Neuronal stem cell (in vitro differentiated cells): ENCODE data around the gene TRERF1.
"Not testable (repeated sequence)": the region's sequence is repeated elsewhere in the genome, so short reads cannot be mapped to it uniquely, and the experiment has no call there.

Experiments used
- DNase-seq: peaks from one replicate; pipeline ENCODE4 v3.0.0-alpha.2; 2013; ENCODE audit warnings: low spot score
- H2AFZ ChIP-seq: one replicate; pipeline ENCODE4 v1.6.1; 2013; ENCODE audit warnings: mild to moderate bottlenecking, low read length, inconsistent platforms
- H2AK5ac ChIP-seq: 2 replicates; pipeline ENCODE4 v1.6.1; 2013; ENCODE audit warnings: low read depth, mild to moderate bottlenecking, inconsistent platforms, low read length, moderate library complexity, mixed read lengths
- H2BK120ac ChIP-seq: 2 replicates; pipeline ENCODE4 v1.6.1; 2013; ENCODE audit warnings: low read depth, mild to moderate bottlenecking, inconsistent platforms, low read length, moderate library complexity, mixed read lengths
- H2BK12ac ChIP-seq: one replicate; pipeline ENCODE4 v1.6.1; 2013; ENCODE audit warnings: low read length, inconsistent platforms
- H2BK15ac ChIP-seq: 2 replicates; pipeline ENCODE4 v1.6.1; 2013; ENCODE audit warnings: mild to moderate bottlenecking, low read length, inconsistent platforms, mixed read lengths
- H2BK5ac ChIP-seq: one replicate; pipeline ENCODE4 v1.6.1; 2013; ENCODE audit warnings: inconsistent platforms, mild to moderate bottlenecking, low read length, moderate library complexity
- H3K14ac ChIP-seq: one replicate; pipeline ENCODE4 v1.6.1; 2013; ENCODE audit warnings: low read length, inconsistent platforms
- H3K18ac ChIP-seq: 2 replicates; pipeline ENCODE4 v1.6.1; 2013; ENCODE audit warnings: low read length, inconsistent platforms
- H3K23ac ChIP-seq: 2 replicates; pipeline ENCODE4 v1.6.1; 2013; ENCODE audit warnings: low read depth, mild to moderate bottlenecking, mixed read lengths, low read length, inconsistent platforms; ENCODE audit not compliant: poor library complexity
- H3K27ac ChIP-seq: replicated peaks from 3 replicates; pipeline ENCODE4 v1.5.1; 2013; ENCODE audit warnings: low read length, inconsistent platforms
- H3K27me3 ChIP-seq, 3 experiments: 2 replicates each; pipeline ENCODE4 v1.6.1; 2013; ENCODE audit warnings: low read length in 3 of 3, mild to moderate bottlenecking in 2 of 3, inconsistent platforms in 1 of 3, low read depth in 1 of 3, mixed read lengths in 1 of 3, moderate library complexity in 1 of 3; ENCODE audit not compliant: control insufficient read depth in 3 of 3, insufficient read depth in 3 of 3
- H3K36me3 ChIP-seq, 2 donors: replicated peaks in 1 of 2; 2 replicates each; pipeline ENCODE4 v1.6.1; 2013; ENCODE audit warnings: low read length in 2 of 2; ENCODE audit not compliant: control insufficient read depth in 2 of 2, insufficient read depth in 2 of 2
- H3K4ac ChIP-seq: 2 replicates; pipeline ENCODE4 v1.6.1; 2013; ENCODE audit warnings: inconsistent platforms, mild to moderate bottlenecking, low read length, moderate library complexity
- H3K4me1 ChIP-seq, 2 donors: 1 replicate in 1 of 2; 2 replicates in 1 of 2; pipeline ENCODE4 v1.6.1; 2013; ENCODE audit warnings: low read length in 2 of 2, low read depth in 1 of 2; ENCODE audit not compliant: control insufficient read depth in 2 of 2, insufficient read depth in 1 of 2
- H3K4me2 ChIP-seq: one replicate; pipeline ENCODE4 v1.6.1; 2013; ENCODE audit warnings: mild to moderate bottlenecking, low read length, inconsistent platforms; ENCODE audit not compliant: insufficient read depth, poor library complexity, severe bottlenecking
- H3K4me3 ChIP-seq, 2 donors: 2 replicates each; pipeline ENCODE4 v1.5.1; 2013; ENCODE audit warnings: low read length in 2 of 2, mild to moderate bottlenecking in 2 of 2, inconsistent platforms in 1 of 2, moderate library complexity in 1 of 2
- H3K79me1 ChIP-seq: one replicate; pipeline ENCODE4 v1.6.1; 2013; ENCODE audit warnings: low read depth, mild to moderate bottlenecking, inconsistent platforms, low read length, moderate library complexity
- H3K9ac ChIP-seq: one replicate; pipeline ENCODE4 v1.6.1; 2013; ENCODE audit warnings: mild to moderate bottlenecking, low read depth, low read length, inconsistent platforms; ENCODE audit not compliant: poor library complexity
- H3K9me3 ChIP-seq, 2 donors: replicated peaks in 1 of 2; 2 replicates each; pipeline versions ENCODE3 to v1.6.1; 2013; ENCODE audit warnings: low read length in 2 of 2, mild to moderate bottlenecking in 2 of 2, inconsistent platforms in 1 of 2, low read depth in 1 of 2, mixed read lengths in 1 of 2, moderate library complexity in 1 of 2; ENCODE audit not compliant: control insufficient read depth in 2 of 2, insufficient read depth in 1 of 2
- H4K8ac ChIP-seq: one replicate; pipeline ENCODE4 v1.6.1; 2013; ENCODE audit warnings: low read depth, mild to moderate bottlenecking, inconsistent platforms, low read length, moderate library complexity
- H4K91ac ChIP-seq: one replicate; pipeline ENCODE4 v1.6.1; 2013; ENCODE audit warnings: low read length, low read depth, mild to moderate bottlenecking, inconsistent platforms; ENCODE audit not compliant: poor library complexity
- WGBS, 2 donors: extraction: QIAGEN DNeasy Blood & Tissue Kit; methylation state at CpG; one replicate each; pipeline ENCODE4 v1.1.7; 2013; ENCODE audit warnings: missing lambda C conversion rate in 2 of 2, mixed read lengths in 1 of 2; ENCODE audit not compliant: insufficient read length in 2 of 2, insufficient replicate concordance in 1 of 2; ENCODE audit errors: extremely low coverage in 2 of 2; 5-methylcytosine and 5-hydroxymethylcytosine counted together

TRERF1 gene

GRCh38 chr6:42202131-42202915 is 249.4 kb downstream of the TRERF1 start:
- not testable (repeated sequence) for H2BK12ac ChIP-seq

DNA sequence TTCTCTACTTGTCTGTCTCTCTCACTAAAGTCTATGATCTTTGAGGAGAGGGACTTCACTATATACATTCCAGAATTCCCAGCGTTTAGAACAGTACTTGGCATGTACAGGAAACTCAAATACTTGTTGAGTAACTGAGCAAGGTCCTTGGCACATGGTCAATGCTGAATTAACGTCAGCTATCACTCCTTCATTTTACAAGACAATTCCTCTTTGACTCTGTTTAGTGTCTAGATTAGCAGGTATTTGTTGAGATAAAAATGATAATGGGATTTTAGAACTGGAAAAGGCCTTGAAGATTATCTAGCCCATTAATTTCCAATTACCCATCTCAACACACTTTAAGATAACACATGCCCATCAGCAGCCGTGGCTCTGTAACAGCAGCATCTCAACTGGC is 250.3 kb downstream of the TRERF1 start:
- Histone ChIP-seq H3K9me3 (no peaks in the 10 kb centered on the region), H3K4me2 (no peak overlapping the region), H3K36me3 (peaks cover 2 to 28% of the 10 kb centered on the region in 2 donors), H2BK12ac (no peak overlapping the region), H3K27me3 (no peaks in the 10 kb centered on the region), H2BK15ac (no peak overlapping the region), H3K4me1 (no peaks in the 10 kb centered on the region), H4K8ac (no peak overlapping the region), H3K4ac (no peak overlapping the region), H2AFZ (no peak overlapping the region), H3K4me3 (no peak overlapping the region), H4K91ac (no peak overlapping the region), H2BK120ac (no peak overlapping the region), H3K14ac (no peak overlapping the region), H3K23ac (no peak overlapping the region), H3K18ac (no peak overlapping the region), H3K27ac (no peak overlapping the region), H3K79me1 (no peaks in the 10 kb centered on the region), H3K9ac (no peak overlapping the region), H2AK5ac (no peak overlapping the region), H2BK5ac (no peak overlapping the region)
- WGBS, 2 donors = no CpG with 5 or more reads among the region's 3 CpGs
- no peak for DNase-seq

More at GRCh38 chr6:42202131-42202915, 249.4 kb downstream of the TRERF1 start:
- H3K27ac ChIP-seq, DNase-seq, H4K91ac ChIP-seq, H3K14ac ChIP-seq, H2BK120ac ChIP-seq, H2AK5ac ChIP-seq, H3K79me1 ChIP-seq, H2BK5ac ChIP-seq, H3K4me2 ChIP-seq, H3K4me3 ChIP-seq, H2BK15ac ChIP-seq, H4K8ac ChIP-seq, H3K23ac ChIP-seq, H3K27me3 ChIP-seq, H3K9me3 ChIP-seq, H3K4ac ChIP-seq, H2AFZ ChIP-seq, H3K9ac ChIP-seq, H3K4me1 ChIP-seq, H3K18ac ChIP-seq: not testable (repeated sequence)
- WGBS, 2 donors = no CpG with 5 or more reads among the region's 13 CpGs
- H3K36me3 ChIP-seq = peaks cover 4 to 34% of the 10 kb centered on the region in 2 donors

DNA sequence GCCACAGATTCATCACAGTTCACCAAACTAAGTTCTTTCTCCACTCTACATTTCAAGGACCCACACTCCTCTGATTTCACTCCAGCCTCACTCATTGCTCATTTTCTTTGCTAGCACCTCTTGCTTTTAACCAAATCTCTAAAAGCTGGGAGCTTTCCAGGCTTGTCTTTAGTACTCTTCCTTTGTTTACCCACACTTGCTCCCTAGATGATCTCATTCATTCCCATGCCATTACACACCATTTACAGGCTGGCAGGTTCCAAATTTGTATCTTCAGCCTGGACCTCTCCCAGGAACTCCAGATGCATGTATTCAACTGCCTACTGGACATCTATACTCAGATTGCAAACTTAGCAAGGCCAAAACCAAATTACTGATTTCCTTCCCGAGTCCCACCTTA is 251.7 kb downstream of the TRERF1 start:
- no peak for DNase-seq
- H3K4ac ChIP-seq = no peak overlapping the region
- H3K9ac ChIP-seq = no peak overlapping the region
- no peak overlapping the region for H3K18ac ChIP-seq
- no peak overlapping the region for H3K23ac ChIP-seq
- no peak overlapping the region for H3K4me2 ChIP-seq
- H3K79me1 ChIP-seq = no peaks in the 10 kb centered on the region
- H4K8ac ChIP-seq = no peak overlapping the region
- no peak overlapping the region for H3K4me3 ChIP-seq
- no peak overlapping the region for H4K91ac ChIP-seq
- H3K36me3 ChIP-seq = peaks cover 2 to 19% of the 10 kb centered on the region in 2 donors
- H3K27ac ChIP-seq = no peak overlapping the region
- no peaks in the 10 kb centered on the region for H3K27me3 ChIP-seq
- no peak overlapping the region for H2BK5ac ChIP-seq
- no peak overlapping the region for H3K14ac ChIP-seq
- no CpG with 5 or more reads among the region's 1 CpG for WGBS, 2 donors
- H2AK5ac ChIP-seq = no peak overlapping the region
- no peak overlapping the region for H2BK12ac ChIP-seq
- no peak overlapping the region for H2AFZ ChIP-seq
- no peaks in the 10 kb centered on the region for H3K4me1 ChIP-seq
- H3K9me3 ChIP-seq = no peaks in the 10 kb centered on the region
- H2BK15ac ChIP-seq = no peak overlapping the region
- no peak overlapping the region for H2BK120ac ChIP-seq

DNA sequence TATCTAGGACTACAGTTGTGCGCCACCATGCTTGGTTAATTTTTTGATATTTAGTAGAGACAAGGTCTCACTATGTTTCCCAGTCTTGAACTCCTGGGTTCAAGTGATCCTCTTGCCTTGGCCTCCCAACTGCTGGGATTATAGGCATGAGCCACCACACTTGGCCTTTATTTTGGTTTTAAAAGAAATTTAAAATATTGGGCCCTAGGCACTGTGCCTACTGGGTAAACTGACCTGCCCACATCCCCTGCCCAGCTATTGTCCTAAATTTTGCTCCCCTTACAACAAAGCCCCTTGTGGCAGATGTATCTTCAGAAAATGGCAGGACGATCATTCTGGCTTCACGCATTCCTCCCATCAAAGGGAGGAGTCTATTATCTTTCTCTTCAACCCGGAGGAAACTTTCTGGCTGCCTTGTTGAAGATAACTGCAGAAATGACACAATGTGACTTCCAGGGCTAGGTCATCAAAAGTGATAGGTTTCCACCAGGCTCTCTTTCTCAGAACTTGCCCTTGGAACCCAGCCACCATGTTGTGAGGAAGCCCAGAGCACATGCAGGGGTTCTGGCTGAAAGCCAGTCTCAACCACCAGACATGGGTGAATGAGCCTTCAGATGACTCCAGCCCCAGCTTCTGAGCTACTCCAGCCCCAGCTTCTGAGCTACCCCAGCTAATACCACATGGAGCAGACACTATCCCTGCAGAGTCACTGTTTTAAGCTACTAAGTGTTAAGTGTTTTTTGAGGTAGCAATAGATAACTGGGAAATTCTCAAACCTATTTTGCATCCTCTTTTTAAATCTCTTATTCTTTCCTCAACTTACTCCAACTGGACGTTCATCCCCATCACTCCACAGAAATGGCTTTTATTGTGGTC is 252.4 kb downstream of the TRERF1 start:
- H2BK5ac ChIP-seq = no peak overlapping the region
- no peak overlapping the region for H2BK12ac ChIP-seq
- H3K36me3 ChIP-seq = peaks cover 2 to 13% of the 10 kb centered on the region in 2 donors
- no peaks in the 10 kb centered on the region for H3K4me1 ChIP-seq
- DNase-seq = no peak
- no peak overlapping the region for H3K4ac ChIP-seq
- H3K4me3 ChIP-seq = no peak overlapping the region
- no CpG with 5 or more reads among the region's 5 CpGs for WGBS, 2 donors
- H3K4me2 ChIP-seq = no peak overlapping the region
- no peak overlapping the region for H3K9ac ChIP-seq
- H3K18ac ChIP-seq = no peak overlapping the region
- H3K79me1 ChIP-seq = no peaks in the 10 kb centered on the region
- no peak overlapping the region for H2BK15ac ChIP-seq
- H4K8ac ChIP-seq = no peak overlapping the region
- H3K27ac ChIP-seq = no peak overlapping the region
- no peaks in the 10 kb centered on the region for H3K27me3 ChIP-seq
- H3K9me3 ChIP-seq = no peaks in the 10 kb centered on the region
- H2AK5ac ChIP-seq = no peak overlapping the region
- no peak overlapping the region for H2BK120ac ChIP-seq
- H3K23ac ChIP-seq = no peak overlapping the region
- no peak overlapping the region for H3K14ac ChIP-seq
- H4K91ac ChIP-seq = no peak overlapping the region
- no peak overlapping the region for H2AFZ ChIP-seq
